ENCODE data around the gene LPGAT1.
"Not testable (repeated sequence)": the region's sequence is repeated elsewhere in the genome, so short reads cannot be mapped to it uniquely, and the experiment has no call there.

The LPGAT1 gene, protein sequence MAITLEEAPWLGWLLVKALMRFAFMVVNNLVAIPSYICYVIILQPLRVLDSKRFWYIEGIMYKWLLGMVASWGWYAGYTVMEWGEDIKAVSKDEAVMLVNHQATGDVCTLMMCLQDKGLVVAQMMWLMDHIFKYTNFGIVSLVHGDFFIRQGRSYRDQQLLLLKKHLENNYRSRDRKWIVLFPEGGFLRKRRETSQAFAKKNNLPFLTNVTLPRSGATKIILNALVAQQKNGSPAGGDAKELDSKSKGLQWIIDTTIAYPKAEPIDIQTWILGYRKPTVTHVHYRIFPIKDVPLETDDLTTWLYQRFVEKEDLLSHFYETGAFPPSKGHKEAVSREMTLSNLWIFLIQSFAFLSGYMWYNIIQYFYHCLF

DNA sequence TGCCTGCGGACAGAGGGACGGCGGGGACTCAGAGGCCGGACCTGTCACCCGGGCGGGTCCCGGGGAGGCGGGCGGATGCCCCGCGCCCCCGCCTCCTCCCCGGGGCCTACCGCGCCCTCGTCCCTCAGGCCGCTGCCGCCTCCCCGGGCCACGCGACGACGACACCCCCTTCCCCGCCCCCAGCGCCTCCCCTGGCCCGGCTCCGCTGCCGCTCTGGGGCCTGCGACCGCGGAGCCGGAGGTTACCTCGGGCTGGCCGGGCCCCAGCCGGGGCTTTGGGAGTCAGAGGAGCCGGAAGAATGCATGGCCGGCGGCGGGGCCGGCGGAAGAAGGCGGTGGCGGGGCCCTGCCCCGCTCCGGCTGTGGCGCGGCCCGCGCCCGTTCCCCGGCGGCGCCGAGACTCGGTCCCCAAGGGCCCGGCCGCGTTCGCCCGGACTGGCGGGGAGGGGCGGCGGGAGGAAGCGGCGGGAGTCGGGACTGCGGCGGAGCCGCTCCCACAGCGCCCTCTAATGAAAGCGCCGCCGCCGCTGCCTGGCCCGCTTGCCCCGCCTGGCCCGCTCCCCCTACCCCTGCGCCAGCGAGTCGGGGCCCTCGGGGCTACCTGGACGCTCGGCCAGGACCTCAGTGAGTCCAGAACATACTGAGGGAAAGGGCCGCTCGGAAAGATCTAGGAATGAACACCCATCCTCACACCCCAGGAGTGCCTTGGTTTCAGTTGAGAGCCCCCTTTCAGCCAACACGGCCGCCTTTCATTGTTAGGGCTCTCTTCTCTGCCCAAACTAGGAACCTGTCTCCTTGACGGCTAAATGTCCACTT, at the start of gene LPGAT1:
Gene LPGAT1 (minus strand): TSS at position 436 of the 815 bp plus-strand sequence. CDS start 1,467 bp downstream, outside the sequence.
- DNase-seq: peak; percentile 80

- no peak for DNase-seq
Measured at GRCh38 chr1:211879475-211879874, 48.9 kb upstream of the LPGAT1 start.

GRCh38 chr1:211876851-211877590, 46.5 kb upstream of the LPGAT1 start:
- DNase-seq: no peak

DNA sequence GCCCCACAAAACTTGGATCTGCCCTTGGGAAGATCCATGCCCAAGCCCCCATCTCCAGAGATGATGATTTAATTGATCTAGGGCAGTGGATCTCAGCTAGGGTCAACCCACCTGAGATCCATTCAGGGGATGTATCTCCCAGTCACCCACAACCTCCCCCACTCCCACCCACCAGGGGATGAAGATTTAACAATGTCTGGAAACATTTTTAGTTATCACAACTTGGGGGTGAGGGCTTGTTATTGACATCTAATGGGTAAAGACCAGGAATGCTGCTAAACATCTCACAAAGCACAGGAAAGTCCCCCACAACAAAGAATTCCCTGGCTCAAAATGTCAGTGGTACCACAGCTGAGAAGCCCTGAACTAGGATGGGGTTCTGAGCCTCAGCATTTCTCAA, 45.0 kb upstream of the LPGAT1 start:
- DNase-seq: no peak

DNA sequence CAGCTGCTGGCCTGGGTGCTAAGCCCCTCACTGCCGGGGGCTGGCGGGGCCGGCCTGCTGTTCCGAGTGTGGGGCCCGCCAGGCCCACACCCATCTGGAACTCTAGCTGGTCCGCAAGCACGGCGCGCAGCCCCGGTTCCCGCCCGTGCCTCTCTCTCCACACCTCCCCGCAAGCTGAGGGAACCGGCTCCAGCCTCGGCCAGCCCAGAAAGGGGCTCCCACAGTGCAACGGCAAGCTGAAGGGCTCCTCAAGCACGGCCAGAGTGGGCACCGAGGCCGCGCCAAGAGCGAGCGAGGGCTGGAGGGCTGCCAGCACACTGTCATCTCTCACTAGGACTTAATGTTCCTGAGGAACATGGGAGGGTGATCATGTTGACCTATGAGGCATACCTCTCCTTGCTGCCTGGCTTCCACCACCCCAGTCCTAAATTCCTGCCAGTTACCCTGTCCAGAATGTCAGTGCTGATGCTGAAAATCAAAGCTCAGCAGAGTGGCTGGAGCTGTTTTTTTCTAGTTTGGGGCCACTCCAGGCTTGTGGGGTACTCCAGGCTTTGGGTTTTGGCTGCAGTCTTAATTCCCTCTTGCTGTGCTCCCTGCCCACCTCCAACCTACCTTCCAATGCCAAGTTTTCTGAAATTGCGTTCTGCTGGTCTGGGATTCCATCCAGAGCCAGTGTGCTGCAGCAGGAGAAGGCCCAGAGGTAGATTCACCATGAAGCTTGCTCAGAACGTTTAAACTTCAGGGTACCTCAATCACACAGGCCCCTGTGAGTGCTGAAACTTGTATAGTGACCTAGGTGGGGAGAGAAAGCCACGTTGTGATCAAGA, 44.2 kb upstream of the LPGAT1 start:
- no peak for DNase-seq

DNA sequence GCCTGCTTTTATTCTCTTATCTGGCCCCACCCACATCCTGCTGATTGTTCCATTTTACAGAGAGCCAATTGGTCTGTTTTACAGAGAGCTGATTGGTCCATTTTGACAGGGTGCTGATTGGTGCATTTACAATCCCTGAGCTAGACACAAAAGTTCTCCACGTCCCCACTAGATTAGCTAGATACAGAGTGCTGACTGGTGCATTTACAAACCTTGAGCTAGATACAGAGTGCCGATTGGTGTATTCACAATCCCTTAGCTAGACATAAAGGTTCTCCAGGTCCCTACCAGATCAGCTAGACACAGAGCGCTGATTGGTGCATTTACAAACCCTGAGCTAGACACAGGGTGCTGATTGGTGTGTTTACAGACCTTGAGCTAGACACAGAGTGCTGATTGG, 43.2 kb upstream of the LPGAT1 start:
- not testable (repeated sequence) for DNase-seq

- DNase-seq: no peak
Measured at GRCh38 chr1:211870156-211870555, 39.6 kb upstream of the LPGAT1 start.

- DNase-seq: no peak
Measured at GRCh38 chr1:211865180-211865579, 34.6 kb upstream of the LPGAT1 start.

- no peak for DNase-seq
Measured at GRCh38 chr1:211859405-211859804, 28.8 kb upstream of the LPGAT1 start.

DNA sequence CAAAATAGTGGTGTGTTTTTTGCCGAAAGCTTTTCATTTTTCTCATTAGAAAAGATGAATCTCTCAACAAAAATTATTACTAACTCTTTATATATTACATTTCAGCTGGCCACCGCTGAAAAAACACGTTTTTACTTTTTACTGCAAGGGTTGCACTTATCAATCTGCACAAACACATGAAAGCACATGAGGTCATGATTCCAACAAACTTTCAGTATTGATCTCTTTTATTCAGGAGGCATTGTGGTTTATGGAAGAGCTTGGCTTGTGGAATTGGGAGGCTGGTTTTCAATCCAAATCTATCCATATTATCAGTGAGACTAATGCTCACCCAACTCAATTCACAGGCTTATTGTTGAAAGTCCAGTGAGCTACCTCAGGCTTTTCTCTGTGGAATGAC, 20.6 kb upstream of the LPGAT1 start:
- no peak for DNase-seq

- no peak for DNase-seq
Measured at GRCh38 chr1:211843507-211844298, 13.1 kb upstream of the LPGAT1 start.

DNA sequence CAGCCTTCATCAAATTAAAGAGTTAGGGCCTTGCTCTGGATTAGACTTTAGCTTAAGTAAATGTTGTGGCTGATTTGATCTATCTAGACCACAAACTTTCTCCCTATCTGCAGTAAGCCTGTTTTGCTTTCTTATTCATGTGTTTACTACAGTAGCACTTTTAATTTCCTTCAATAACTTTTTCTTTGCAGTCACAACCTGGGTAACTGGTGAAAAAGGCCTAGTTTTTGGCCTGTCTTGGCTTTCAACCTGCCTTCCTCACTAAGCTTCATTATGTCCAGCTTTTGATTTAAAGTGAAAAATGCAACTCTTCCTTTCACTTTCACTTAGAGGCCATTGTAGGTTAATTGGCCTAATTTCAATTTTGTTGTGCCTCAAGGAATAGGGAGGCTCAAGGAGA, 12.5 kb upstream of the LPGAT1 start:
- no peak for DNase-seq

GRCh38 chr1:211842518-211842917, 12.0 kb upstream of the LPGAT1 start:
- DNase-seq: no peak

GRCh38 chr1:211839106-211839505, 8.5 kb upstream of the LPGAT1 start:
- DNase-seq: no peak

DNA sequence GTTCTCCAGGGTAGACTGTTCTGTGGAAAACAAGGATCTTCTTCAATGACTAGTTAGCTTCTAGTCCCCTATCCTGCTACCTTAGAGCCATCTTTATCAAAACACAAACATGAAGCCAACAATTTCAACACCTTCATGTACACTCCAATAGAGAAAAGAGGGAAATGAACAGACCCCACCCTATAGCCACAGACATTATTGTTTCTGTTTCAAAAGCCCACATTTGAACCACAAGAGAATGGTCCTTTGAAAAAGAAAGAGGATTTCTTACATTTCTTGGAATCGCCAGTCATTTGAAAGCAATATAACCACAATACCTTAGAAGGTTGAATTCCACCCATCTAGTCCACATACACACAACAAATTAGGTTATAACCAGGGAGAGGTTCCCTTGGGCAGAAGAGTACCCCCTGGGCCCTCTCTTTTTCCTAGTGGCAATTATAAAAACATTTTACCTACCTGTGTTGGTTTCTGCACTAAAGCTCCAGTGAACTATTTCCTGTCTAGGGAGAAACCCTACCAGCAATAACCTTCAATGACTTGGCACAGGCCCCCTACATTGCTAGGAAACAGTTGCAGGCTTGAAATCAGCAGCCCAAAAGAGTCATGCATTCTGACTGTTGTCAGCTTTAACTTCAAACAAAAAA, 2.7 kb upstream of the LPGAT1 start:
- DNase-seq: no peak

GRCh38 chr1:211832661-211833060, 2.1 kb upstream of the LPGAT1 start:
- no peak for DNase-seq

DNA sequence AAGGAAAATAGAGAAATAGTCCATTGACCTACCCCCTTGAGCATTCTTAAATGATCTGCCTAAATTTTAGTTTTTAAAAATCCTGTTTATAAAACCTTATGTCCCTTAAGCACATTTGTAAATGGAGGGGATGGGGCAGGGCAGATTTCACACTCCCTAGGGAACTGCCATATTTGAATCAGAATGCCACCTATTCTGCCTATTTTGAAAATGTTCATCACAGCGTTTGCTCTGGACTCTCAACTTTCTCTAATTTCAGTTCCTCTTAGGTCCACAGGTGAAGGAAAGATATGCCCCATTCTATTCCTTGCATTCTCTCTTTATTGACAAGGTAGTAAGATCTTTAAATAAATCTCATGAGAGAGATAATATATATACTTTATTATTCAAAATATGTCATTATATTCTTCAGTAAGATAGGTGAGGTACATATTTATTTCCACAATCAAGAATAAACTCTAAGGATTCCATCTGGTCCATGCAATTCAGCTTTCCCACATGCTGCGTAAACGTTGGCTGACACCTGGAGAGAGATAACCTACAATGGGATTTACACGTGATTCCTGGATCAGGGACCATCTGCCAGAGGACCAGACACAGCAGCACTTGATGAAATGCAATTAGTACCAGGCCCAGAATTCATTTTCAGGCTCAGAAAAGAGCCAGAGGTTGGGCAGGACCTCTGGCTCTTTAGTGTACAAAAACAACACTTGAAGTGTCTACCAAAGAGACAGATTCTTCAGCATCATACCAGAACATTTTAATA, 1.2 kb upstream of the LPGAT1 start:
- DNase-seq: no peak

DNA sequence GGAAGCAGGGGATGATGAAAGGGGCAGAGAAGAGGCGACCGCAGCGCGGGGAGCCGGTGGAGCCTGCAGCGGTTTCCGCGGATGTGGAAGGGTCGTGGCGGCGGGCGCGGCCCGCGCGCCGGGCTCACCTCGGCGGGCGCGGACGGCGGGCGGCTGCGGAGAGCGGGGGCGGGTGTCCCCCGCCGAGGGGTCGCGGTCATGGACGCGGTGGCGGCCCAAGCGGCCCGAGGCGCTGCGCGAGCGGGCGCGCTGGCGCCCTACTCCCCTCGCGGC, 572 bp downstream of the LPGAT1 start:
- peak; percentile 46 for DNase-seq

DNA sequence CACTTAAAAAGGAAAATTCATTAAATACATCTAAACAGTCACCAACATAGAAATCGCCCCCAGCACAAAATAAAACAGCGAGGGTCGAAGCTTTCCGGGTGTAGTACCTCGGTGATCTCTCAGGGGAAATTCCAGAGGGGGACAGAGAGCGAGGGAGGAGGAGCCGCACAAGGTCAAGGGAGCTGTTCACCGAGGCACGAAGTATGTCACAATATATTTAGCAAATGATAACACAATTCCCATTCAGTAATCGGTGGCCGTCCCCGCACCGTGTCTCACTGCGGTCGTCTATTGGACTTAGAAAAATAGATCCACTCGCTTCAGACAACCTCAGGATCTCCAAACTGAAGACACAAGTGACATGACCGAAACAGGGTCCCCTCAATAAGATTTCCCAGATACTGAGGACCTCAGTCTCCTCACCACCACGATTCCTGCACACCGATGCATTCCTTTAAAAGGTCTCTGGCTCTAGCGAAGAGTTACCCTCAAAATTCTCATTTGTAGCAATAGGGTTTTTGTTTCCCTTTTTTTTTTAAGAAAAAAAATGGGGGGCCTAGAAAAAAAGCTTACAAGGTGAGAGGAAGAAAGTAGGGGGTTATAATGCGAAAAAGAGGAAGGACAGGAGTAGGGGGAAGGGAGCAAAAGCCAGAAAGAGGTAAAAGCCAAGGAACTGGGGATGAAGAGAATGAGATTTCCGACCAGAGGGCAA, 1.1 kb downstream of the LPGAT1 start:
- DNase-seq: no peak
